HAP-1 (cell line): Measurements from ENCODE around the gene CBFA2T3.

ENCODE experiments used
- DNase-seq, 2 experiments: peaks; one replicate each; pipeline ENCODE4 v3.0.0-alpha.2; 2016 to 2020; ENCODE audit warnings: low spot score in 2 of 2
- H3K27me3 ChIP-seq: fragments of 250-450 bp; sonication (Bioruptor Pico); 2 replicates; pipeline ENCODE4 v1.5.1; 2020; ENCODE audit warnings: low read depth, mild to moderate bottlenecking, moderate library complexity
- H3K36me3 ChIP-seq: fragments of 250-450 bp; sonication (Bioruptor Pico); replicated peaks from 2 replicates; pipeline ENCODE4 v1.5.1; 2020; ENCODE audit warnings: mild to moderate bottlenecking
- H3K4me1 ChIP-seq: fragments of 250-450 bp; sonication (Bioruptor Pico); 2 replicates; pipeline ENCODE4 v1.5.1; 2020; ENCODE audit warnings: mild to moderate bottlenecking
- H3K4me3 ChIP-seq: fragments of 250-450 bp; sonication (Bioruptor Pico); 2 replicates; pipeline ENCODE4 v1.5.1; 2020; ENCODE audit warnings: mild to moderate bottlenecking, moderate library complexity
- H3K9me3 ChIP-seq: fragments of 250-450 bp; sonication (Bioruptor Pico); 2 replicates; pipeline ENCODE4 v1.5.1; 2020; ENCODE audit warnings: mild to moderate bottlenecking, moderate library complexity
- in situ Hi-C: fragments of 300-500 bp; cut with MboI; formaldehyde crosslinking; loops from 3 replicates; pipeline ENCODE4 v1.14.3; 2020; ENCODE audit warnings: low sequenced_read_pairs, inconsistent platforms, mixed read lengths

CBFA2T3 gene

DNA sequence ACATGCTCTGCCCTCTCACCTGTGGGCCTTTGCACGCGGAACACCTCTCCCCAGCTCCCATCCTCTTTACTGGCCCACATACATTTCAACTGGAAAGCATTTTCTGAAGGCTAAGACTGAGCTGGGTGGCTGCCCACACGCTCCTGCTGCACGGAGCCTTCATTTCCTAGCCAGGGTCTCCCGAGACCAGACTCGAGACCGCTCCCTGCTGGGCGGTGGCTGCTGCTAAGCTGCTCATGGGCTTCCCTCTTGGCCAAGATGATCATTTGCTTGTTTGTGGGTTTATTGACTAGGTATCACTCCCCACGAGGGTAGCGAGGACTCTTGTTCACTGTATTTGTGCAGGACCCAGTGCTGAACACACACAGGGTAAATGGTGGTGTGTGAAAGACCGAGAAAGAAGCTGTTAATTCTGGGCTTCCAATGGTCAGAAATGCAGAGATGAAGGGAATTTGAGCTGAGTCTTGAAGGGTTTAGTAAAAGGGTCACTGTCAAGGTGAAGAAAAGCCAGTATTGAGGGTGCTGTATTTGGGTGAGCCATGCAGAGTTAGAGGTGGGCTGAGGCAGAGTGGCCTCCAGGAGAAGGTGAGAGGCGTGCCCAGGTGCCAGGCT lies 119.2 kb downstream of the CBFA2T3 start:
- H3K9me3 ChIP-seq = no peaks in the 10 kb centered on the region
- peak; percentile 36 to 76 for DNase-seq
- H3K4me1 ChIP-seq = peaks cover 5% of the 10 kb centered on the region
- peak overlapping the region; percentile 93 for H3K4me3 ChIP-seq
- no peaks in the 10 kb centered on the region for H3K27me3 ChIP-seq
- H3K36me3 ChIP-seq = peaks cover 22% of the 10 kb centered on the region
- in situ Hi-C loops = no loop called here

DNA sequence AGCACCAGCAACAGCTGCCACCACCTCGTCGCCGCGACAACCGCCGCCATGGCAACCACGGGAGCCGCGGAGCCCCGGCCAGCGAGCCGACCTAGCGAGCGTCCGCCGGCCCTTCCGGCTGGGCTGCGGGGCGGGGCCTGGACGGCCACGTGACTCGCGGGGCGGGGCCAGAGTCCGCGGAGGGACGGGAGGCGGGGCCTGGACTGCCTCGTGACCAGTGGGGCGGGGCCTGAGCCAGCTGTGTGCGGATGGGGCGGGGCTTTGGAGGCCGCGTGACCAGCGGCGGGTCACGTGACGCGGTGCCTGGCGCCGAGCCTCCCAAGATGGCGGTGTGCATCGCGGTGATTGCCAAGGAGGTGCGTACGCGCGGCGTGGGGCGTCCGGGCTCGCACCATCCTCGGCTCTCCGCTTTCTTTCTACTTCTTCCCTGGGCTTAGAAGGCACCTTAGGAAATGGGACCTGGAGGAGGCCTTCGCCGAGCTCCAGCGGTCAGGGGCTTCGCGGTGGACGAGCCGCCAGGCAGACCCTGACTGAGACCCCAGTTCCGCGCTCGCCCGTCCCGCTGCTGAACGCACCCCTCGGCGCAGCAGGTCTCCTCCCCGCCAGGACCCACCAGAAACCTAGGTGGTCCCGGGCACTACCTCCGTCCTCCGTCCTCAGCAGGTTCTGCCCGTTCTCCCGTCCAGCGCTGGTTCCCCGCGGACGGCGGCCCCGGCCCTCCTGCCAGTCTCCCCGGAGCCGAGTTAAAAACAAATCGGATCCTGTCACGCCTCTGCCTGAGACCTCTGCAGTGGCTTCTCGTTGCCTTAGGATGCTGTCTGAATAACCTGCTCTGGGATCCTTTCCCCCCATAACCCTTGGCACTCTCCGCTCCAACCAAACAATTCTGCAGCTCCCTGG lies 119.9 kb downstream of the CBFA2T3 start, which contains the start of the genes GALNS and TRAPPC2L:
GALNS (minus strand) TSS at position 120 of the 900 bp plus-strand sequence; CDS start at position 50, 70 bp downstream.
TRAPPC2L (plus strand) TSS at position 300 of the 900 bp plus-strand sequence; CDS start at position 324, 24 bp downstream.
- DNase-seq = peak; percentile 95 to 99
- H3K36me3 ChIP-seq = peaks cover 22% of the 10 kb centered on the region
- H3K9me3 ChIP-seq = no peaks in the 10 kb centered on the region
- H3K27me3 ChIP-seq = no peaks in the 10 kb centered on the region
- H3K4me3 ChIP-seq = peak within 1 kb of the TSS; percentile 93
- peaks cover 5% of the 10 kb centered on the region for H3K4me1 ChIP-seq
- in situ Hi-C loops = no loop called here

DNA sequence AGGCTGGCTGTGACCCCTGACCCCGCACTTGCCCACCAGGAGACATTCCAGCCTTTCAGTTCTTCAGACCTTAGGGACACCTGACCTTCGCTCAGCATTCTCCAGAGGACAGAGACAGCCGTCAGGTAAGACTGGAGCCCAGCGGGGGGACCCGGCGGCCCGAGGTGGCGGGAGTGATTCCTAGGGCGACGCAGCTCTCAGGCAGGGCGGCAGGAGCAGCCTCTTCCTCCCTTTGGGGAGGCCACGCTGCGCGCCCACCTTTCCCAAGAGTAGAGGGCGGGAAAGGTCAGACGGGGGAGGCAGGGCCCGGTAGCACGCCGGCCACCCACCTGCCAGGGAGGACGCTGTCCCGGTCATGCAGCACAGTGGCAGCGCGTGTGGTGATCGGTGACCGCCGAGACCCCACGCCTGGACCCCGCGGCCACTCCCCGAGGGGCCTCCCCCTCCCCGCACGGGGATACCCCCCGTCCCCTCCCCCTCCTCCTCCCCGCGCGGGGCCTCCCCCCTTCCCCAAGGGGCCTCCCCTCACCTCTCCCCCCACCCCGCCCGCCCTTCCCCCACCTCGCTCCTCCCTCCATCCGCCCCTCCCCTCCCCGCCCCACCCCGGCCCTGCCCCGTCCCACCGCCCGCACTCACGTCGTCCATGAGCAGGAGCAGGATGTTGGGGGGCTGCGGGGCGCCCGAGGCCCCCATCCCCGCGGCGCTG lies 120.7 kb downstream of the CBFA2T3 start:
- peak overlapping the region; percentile 93 for H3K4me3 ChIP-seq
- in situ Hi-C loops = no loop called here
- H3K4me1 ChIP-seq = peaks cover 5% of the 10 kb centered on the region
- H3K27me3 ChIP-seq = no peaks in the 10 kb centered on the region
- no peaks in the 10 kb centered on the region for H3K9me3 ChIP-seq
- DNase-seq = peak in 1 of 2 experiments; percentile 33
- H3K36me3 ChIP-seq = peaks cover 22% of the 10 kb centered on the region

DNA sequence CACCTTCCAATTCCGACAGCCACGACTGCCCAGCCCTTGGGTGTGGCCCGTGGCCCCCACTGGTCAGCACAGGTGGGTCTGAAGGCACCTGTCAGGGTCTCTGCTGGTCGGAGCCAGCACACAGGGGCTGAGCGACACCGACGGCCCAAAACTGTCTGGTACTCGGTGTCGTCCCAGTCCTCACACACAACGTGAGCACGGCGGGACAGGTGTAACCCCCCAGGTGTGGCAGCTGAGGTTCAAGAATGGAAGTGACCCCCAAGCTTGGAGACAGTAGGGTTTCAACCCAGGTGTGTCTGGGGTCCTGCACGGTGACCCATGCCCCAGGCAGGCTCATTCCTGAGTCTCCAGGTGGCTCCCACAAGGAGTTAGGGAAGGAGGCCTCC lies 121.3 kb downstream of the CBFA2T3 start:
- Histone ChIP-seq H3K36me3 (peaks cover 19% of the 10 kb centered on the region), H3K4me3 (peak overlapping the region; percentile 93), H3K4me1 (peaks cover 5% of the 10 kb centered on the region), H3K9me3 (no peaks in the 10 kb centered on the region), H3K27me3 (no peaks in the 10 kb centered on the region)
- in situ Hi-C loops = no loop called here
- DNase-seq = no peak

DNA sequence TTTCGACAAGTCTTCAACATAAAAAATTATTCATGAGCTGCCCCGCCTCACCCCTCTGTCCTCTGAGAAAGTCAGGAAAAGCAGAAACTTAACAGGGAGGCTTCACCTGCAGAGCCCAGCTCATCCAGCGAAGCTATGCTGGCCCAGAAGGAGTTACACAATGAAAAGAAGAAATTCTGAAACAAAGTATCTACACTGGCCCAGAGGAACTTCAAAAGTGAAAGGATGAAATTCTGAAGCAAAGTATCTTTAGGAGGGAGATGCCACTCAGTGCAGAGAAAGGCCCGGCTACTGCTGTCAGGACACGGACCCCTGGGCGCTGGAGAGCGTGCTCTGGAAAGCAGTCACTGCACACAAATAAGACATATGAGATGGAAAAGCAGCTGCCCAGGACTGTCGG lies 121.8 kb downstream of the CBFA2T3 start:
- H3K9me3 ChIP-seq = no peaks in the 10 kb centered on the region
- no peak overlapping the region for H3K4me3 ChIP-seq
- DNase-seq = no peak
- H3K36me3 ChIP-seq = peaks cover 14% of the 10 kb centered on the region
- H3K4me1 ChIP-seq = peaks cover 5% of the 10 kb centered on the region
- no peaks in the 10 kb centered on the region for H3K27me3 ChIP-seq
- in situ Hi-C loops = no loop called here

DNA sequence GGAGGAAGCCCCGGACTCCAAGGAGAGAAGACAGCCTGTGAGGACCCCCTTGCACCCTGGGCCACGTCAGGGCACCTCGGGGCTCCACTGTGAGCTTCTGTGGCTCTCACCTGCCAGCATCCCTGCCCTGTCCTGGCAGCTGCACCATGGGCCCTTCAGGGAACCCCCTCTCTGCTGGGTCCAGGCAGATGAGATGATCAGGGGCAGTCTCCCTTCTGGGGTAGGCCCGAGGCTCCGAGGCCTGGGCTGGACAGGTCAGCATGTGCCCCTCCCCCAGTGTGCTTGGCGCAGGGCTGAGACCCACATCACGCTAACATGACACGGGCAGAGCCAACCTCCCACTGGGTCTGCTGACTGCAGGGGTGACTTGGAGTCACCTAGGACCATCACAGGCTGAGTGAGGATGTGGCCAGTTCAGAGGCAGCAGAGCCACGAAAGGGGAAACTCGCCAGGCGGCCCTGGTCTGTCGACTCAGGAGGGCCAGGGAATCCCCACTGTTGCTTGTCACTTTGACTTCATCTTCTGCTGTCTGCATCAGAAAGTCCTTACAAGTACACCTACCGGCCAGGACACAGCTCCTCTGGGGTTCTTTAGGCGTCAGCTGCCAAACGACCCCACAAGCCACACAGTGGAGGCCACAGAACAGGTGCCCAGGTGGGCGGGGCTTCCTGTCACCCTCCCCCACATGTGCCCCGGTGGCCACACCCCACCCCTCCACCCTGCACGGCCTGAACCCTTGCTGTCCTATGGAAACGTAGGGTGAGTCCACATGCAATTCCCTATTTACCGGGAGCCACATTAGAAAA lies 122.5 kb downstream of the CBFA2T3 start:
- Histone ChIP-seq H3K4me1 (peaks cover 5% of the 10 kb centered on the region), H3K4me3 (no peak overlapping the region), H3K27me3 (no peaks in the 10 kb centered on the region), H3K9me3 (no peaks in the 10 kb centered on the region), H3K36me3 (peaks cover 7% of the 10 kb centered on the region; the same call in 1 of the 2 replicates)
- peak in 1 of 2 experiments; percentile 34 for DNase-seq
- in situ Hi-C loops = no loop called here

DNA sequence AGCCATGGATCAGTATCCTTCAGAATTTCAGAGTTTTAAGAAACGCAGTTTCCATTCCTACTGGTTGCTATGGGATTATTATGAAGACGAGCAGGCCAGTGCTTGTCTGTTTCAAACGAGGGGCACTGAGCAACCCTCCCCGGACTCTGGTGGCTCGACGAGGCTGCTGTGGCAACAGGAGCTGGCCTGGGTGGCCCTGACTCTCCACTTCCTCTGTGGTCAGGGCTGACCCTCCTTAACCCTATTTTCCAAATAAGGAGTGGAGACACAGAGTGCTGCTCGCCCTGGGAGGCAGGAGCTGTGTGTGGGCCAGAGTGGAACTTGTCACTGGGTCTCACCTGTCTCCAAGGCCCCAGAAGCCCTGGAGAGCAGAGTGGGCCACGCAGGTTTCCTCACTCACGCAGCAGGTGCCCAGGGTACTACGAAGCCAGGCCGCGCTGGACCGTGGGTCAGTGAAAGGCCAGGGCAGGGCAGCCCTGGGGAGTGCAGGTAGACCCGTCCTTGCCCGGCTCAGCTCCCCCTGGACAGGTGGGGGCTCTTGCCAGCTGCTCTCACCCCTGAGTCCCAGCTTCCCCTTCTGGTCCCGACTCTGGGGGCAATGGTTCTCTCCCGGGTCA lies 123.6 kb downstream of the CBFA2T3 start:
- no peak for DNase-seq
- in situ Hi-C loops = no loop called here

DNA sequence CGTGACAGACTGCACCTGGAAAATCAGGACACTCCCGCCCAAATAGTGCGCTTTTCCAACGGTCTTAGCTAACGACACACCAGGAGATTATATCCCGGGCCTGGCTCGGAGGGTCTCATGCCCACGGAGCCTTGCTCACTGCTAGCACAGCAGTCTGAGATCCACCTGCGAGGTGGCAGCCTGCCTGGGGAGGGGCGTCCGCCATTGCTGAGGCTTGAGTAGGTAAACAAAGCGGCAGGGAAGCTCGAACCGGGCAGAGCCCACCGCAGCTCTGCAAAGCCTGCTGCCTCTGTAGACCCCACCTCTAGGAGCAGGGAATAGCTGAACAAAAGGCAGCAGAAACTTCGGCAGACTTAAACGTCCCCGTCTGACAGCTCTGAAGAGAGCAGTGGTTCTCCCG lies 125.4 kb downstream of the CBFA2T3 start:
- in situ Hi-C loops = no loop called here
- H3K4me3 ChIP-seq = no peak overlapping the region
- no peaks in the 10 kb centered on the region; the same call in 1 of the 2 replicates for H3K4me1 ChIP-seq
- no peaks in the 10 kb centered on the region for H3K27me3 ChIP-seq
- no peaks in the 10 kb centered on the region for H3K9me3 ChIP-seq
- DNase-seq = no peak
- no peaks in the 10 kb centered on the region for H3K36me3 ChIP-seq

More for the DNA sequence above, 123.6 kb downstream of the CBFA2T3 start:
- Histone ChIP-seq H3K36me3 (no peaks in the 10 kb centered on the region), H3K4me1 (peaks cover 5% of the 10 kb centered on the region), H3K9me3 (no peaks in the 10 kb centered on the region), H3K27me3 (no peaks in the 10 kb centered on the region), H3K4me3 (no peak overlapping the region)

DNA sequence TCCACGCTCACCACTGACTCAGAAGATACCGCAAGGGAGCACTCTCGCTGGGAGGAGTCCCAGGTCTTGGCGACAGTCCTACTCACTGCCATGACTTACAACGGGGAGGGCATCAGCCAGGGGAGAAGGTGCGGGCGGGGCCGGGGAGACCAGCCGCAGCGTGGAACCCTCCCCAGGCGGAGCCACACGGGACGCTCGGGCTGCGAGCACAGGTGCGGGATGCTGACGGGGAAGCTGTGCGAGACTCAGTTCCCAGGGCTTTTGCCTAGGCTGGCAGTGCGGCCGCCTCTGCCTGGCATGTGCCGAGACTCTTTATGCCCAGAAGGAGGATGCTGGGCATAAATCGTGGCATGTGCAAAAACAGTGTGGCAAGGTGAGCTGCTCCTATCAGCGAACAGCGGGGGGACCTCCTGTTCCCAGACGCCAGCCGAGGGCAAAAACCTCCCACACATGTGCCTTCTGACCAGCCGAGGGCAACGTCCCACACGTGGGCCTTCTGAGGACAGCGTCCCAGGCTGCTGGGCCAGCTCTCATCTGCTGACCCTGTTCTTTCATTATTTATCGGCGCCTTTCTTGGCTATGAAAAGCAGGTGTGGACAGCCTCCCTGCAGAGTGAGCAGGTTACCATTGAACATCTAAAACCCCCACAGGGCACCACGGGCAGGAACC lies 126.3 kb downstream of the CBFA2T3 start:
- no peak for DNase-seq
- Histone ChIP-seq H3K27me3 (no peaks in the 10 kb centered on the region), H3K4me1 (no peaks in the 10 kb centered on the region), H3K4me3 (no peak overlapping the region), H3K9me3 (no peaks in the 10 kb centered on the region), H3K36me3 (no peaks in the 10 kb centered on the region)
- in situ Hi-C loops = no loop called here

DNA sequence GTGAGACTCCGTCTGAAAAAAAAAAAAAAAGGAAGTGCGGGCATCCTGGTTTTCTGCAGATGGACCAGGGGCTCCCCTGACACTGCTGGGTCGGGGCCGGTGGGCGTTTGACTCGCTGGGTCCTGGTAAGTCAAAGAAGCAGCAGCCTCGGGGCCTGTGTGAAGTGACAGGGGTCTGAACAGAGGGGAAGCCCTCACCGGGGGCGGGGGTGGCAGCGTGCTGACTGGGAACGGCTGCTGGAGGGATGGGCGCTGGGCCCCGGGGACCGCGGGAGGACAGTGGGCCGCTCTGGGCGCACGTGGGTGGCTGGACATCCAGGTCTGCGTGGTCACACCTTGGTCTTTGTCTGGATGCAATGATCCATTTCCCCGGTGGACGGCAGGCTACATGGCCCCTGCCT lies 128.4 kb downstream of the CBFA2T3 start:
- Histone ChIP-seq H3K4me1 (no peaks in the 10 kb centered on the region), H3K9me3 (no peaks in the 10 kb centered on the region), H3K4me3 (no peak overlapping the region), H3K27me3 (no peaks in the 10 kb centered on the region), H3K36me3 (no peaks in the 10 kb centered on the region)
- in situ Hi-C loops = no loop called here
- DNase-seq = no peak

DNA sequence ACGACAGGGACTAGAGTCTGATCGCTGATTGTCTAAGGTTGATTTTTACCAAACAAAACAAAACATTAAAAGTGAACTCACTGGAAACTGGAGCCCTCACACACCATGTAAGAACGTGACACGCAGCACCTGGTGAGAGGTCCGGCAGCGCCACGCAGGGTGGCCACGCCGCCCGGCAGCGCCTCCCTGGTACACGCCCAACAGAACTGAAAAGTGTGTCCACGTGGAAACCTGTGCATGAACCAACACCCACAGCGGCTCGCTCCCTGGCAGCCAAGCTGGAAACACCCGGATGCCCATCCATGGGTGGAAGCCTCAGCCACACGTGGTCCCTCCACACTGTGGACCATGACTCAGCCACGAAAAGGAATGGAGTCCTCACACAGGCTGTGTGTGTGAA lies 129.4 kb downstream of the CBFA2T3 start:
- no peaks in the 10 kb centered on the region for H3K36me3 ChIP-seq
- DNase-seq = no peak
- H3K4me1 ChIP-seq = no peaks in the 10 kb centered on the region
- no peaks in the 10 kb centered on the region for H3K9me3 ChIP-seq
- in situ Hi-C loops = no loop called here
- no peaks in the 10 kb centered on the region for H3K27me3 ChIP-seq
- no peak overlapping the region for H3K4me3 ChIP-seq

DNA sequence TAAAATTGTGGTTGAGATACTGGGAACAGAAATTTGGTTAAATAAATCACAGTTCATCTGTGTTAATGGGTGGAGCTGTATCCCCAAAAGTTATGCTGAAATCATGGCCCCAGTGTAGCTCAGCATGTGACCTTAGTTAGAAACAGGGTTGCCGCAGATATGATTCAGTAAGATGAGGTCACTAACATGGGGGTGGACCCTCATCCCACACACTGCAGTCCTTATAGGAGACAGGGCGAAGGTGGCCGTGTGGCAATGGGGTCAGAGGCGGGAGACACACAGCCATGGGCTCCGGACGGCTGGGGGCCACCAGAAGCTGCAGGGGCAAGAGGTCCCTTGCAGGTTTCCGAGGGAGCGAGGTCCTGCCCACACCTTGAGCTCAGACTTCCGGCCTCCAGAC lies 130.9 kb downstream of the CBFA2T3 start:
- H3K36me3 ChIP-seq = no peaks in the 10 kb centered on the region
- no peak for DNase-seq
- H3K4me1 ChIP-seq = no peaks in the 10 kb centered on the region
- no peaks in the 10 kb centered on the region for H3K27me3 ChIP-seq
- H3K4me3 ChIP-seq = no peak overlapping the region
- in situ Hi-C loops = no loop called here
- no peaks in the 10 kb centered on the region for H3K9me3 ChIP-seq
